ENCODE data around the gene LRRC61.

GRCh38 chr7:150338166-150338829, 15.1 kb downstream of the LRRC61 start:
- TF ChIP-seq CTCF (IDR thresholded peaks at IDR 0.05) (no peak), POLR2A (IDR thresholded peaks at IDR 0.05) (no peak), POLR2AphosphoS5 (IDR thresholded peaks at IDR 0.05) (no peak)

Measured in prostate gland (tissue), 2 donors.